ENCODE results near the gene MYOG. TPM values are rescaled to one million over a fixed set of nuclear protein-coding genes. Genes with fewer than 3 reads are reported as not detected.

Gene MYOG
- total and polyA plus RNA-seq, 2 of the 4 experiments (the other 2 are of a cell fraction) = not detected

- Histone ChIP-seq H3K9ac (ENCODE audit: low read depth, low read length) (no peak overlapping the region), H2BK20ac (ENCODE audit: low read depth, low read length) (no peak overlapping the region), H3K4me1 (ENCODE audit: control insufficient read depth, insufficient read depth, low read length) (no peaks in the 10 kb centered on the region), H3K23ac (ENCODE audit: low read depth, low read length) (no peak overlapping the region), H2AK5ac (ENCODE audit: low read depth, low read length) (no peak overlapping the region), H3K27me3 (ENCODE audit: control insufficient read depth, insufficient read depth, low read length) (peaks cover 67% of the 10 kb centered on the region), H2AK9ac (replicated peaks; ENCODE audit: low read depth, low read length, poor library complexity) (no peak overlapping the region), H3K18ac (ENCODE audit: low read depth, low read length) (no peak overlapping the region), H3K36me3 (ENCODE audit: control insufficient read depth, insufficient read depth, low read length) (no peaks in the 10 kb centered on the region), H3K14ac (replicated peaks; ENCODE audit: low read depth, low read length) (no peak overlapping the region), H2BK5ac (ENCODE audit: low read depth, low read length, poor library complexity, severe bottlenecking) (no peak overlapping the region), H4K8ac (ENCODE audit: low read depth in 2 of 2, low read length in 2 of 2) (no peak overlapping the region), H3K27ac (ENCODE audit: insufficient read depth, low read length) (no peak overlapping the region), H3K4me3 (ENCODE audit: insufficient read depth, low read depth, low read length) (no peak overlapping the region), H3K9me3 (ENCODE audit: control insufficient read depth, insufficient read depth, low read length) (peaks cover 5% of the 10 kb centered on the region), H3K9me1 (ENCODE audit: insufficient read depth, low read length) (no peaks in the 10 kb centered on the region), H3K4ac (ENCODE audit: low read depth, low read length) (no peak overlapping the region), H3K56ac (ENCODE audit: extremely low read depth, insufficient read depth, low read length) (no peak overlapping the region), H2AFZ (replicated peaks; ENCODE audit: low read length, poor library complexity) (no peak overlapping the region), H3K4me2 (ENCODE audit: low read depth, low read length) (no peak overlapping the region), H2BK15ac (ENCODE audit: low read depth, low read length) (no peak overlapping the region), H3K79me1 (ENCODE audit: low read depth in 1 of 2, low read length in 2 of 2) (no peaks in the 10 kb centered on the region), H4K5ac (ENCODE audit: low read depth, low read length) (no peak overlapping the region), H4K91ac (ENCODE audit: insufficient read depth, low read depth, low read length) (no peak overlapping the region), H4K20me1 (ENCODE audit: insufficient read depth, low read length) (no peaks in the 10 kb centered on the region), H2BK120ac (ENCODE audit: low read depth, low read length) (no peak overlapping the region)
- TF ChIP-seq RAD21 (IDR thresholded peaks at IDR 0.05; ENCODE audit: low read length) = no peak
- no peak for TF ChIP-seq CEBPB (IDR thresholded peaks at IDR 0.05; ENCODE audit: low read depth, low read length)
- TF ChIP-seq, protein P1, sequence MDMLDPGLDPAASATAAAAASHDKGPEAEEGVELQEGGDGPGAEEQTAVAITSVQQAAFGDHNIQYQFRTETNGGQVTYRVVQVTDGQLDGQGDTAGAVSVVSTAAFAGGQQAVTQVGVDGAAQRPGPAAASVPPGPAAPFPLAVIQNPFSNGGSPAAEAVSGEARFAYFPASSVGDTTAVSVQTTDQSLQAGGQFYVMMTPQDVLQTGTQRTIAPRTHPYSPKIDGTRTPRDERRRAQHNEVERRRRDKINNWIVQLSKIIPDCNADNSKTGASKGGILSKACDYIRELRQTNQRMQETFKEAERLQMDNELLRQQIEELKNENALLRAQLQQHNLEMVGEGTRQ (IDR thresholded peaks at IDR 0.05; ENCODE audit: low read depth, low read length) = no peak
- no peak for TF ChIP-seq MAZ (IDR thresholded peaks at IDR 0.05; ENCODE audit: borderline replicate concordance, low read depth, low read length)
- no peak for TF ChIP-seq RCOR1 (IDR thresholded peaks at IDR 0.05; ENCODE audit: insufficient replicate concordance, low read length)
- no peak for TF ChIP-seq CTCF (conservative IDR thresholded peaks at IDR 0.05; ENCODE audit: low read depth, low read length)
- TF ChIP-seq MAFK (IDR thresholded peaks at IDR 0.05; ENCODE audit: low read depth, low read length) = no peak
- no peak for TF ChIP-seq NFE2L2 (IDR thresholded peaks at IDR 0.05; ENCODE audit: low read depth, low read length)
- TF ChIP-seq, protein P2, sequence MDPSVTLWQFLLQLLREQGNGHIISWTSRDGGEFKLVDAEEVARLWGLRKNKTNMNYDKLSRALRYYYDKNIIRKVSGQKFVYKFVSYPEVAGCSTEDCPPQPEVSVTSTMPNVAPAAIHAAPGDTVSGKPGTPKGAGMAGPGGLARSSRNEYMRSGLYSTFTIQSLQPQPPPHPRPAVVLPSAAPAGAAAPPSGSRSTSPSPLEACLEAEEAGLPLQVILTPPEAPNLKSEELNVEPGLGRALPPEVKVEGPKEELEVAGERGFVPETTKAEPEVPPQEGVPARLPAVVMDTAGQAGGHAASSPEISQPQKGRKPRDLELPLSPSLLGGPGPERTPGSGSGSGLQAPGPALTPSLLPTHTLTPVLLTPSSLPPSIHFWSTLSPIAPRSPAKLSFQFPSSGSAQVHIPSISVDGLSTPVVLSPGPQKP (IDR thresholded peaks at IDR 0.05; ENCODE audit: borderline replicate concordance, low read depth, low read length) = no peak
- no peak for TF ChIP-seq POLR2A (IDR thresholded peaks at IDR 0.05; ENCODE audit: low read depth, low read length)
- no peak for TF ChIP-seq FOS (IDR thresholded peaks at IDR 0.05; ENCODE audit: low read depth, low read length)
- TF ChIP-seq RFX5 (IDR thresholded peaks at IDR 0.05; ENCODE audit: low read depth, low read length) = no peak
- TF ChIP-seq MXI1 (IDR thresholded peaks at IDR 0.05; ENCODE audit: borderline replicate concordance, low read depth, low read length) = no peak
- no peak for TF ChIP-seq SMC3 (IDR thresholded peaks at IDR 0.05; ENCODE audit: low read depth, low read length)
- no peak for TF ChIP-seq CHD1 (IDR thresholded peaks at IDR 0.05; ENCODE audit: low read depth, low read length)
- TF ChIP-seq BHLHE40 (IDR thresholded peaks at IDR 0.05; ENCODE audit: low read depth, low read length) = no peak
- intact Hi-C loops (cut with micrococcal nuclease) (no loop called here), dilution Hi-C loops (cut with HindIII; ENCODE audit: low sequenced_read_pairs, unreplicated experiment) (no loop called here), in situ Hi-C loops (cut with MboI; ENCODE audit: low sequenced_read_pairs) (no loop called here)
- DNase-seq (no peak), ATAC-seq (ENCODE audit: low read depth) (no peak)
- WGBS, 2 experiments (ENCODE audit: extremely low coverage in 2 of 2, insufficient read length in 1 of 2) = 60% methylated on average over 1 of the region's 7 CpGs; no CpG with 5 or more reads in 1 of the 2 experiments
- POLR2A ChIA-PET (ENCODE audit: unreplicated experiment) = no interaction called here
- BruUV-seq (replicated peaks) = no TSS peak
- CTCF ChIA-PET = no interaction called here
Measured at GRCh38 chr1:203089651-203090045, 3.8 kb upstream of the MYOG start.

All from IMR-90 (cell line).